Right atrium auricular region (tissue), 2 donors: ENCODE measurements around the gene TRAPPC5. TPM values are rescaled to one million over a fixed set of nuclear protein-coding genes. Genes with fewer than 3 reads are reported as not detected.

ENCODE experiments used
- DNase-seq: peaks from one replicate; pipeline ENCODE4 v3.0.0-alpha.2; 2019; ENCODE audit warnings: low spot score
- H3K27ac ChIP-seq, 2 donors: fragments of 200-600 bp; sonication (generic); 1 replicate in 1 of 2; 2 replicates in 1 of 2; pipeline ENCODE4 v1.5.1; 2016 to 2019
- H3K27me3 ChIP-seq, 2 donors: fragments of 200-600 bp; sonication (generic); one replicate each; pipeline versions ENCODE4 v1.5.1 to v1.6.0; 2017 to 2019
- H3K36me3 ChIP-seq: fragments of 200-600 bp; sonication (generic); one replicate; pipeline ENCODE4 v1.5.1; 2016
- H3K4me1 ChIP-seq, 2 donors: fragments of 200-600 bp; sonication (generic); one replicate each; pipeline versions ENCODE4 v1.5.1 to v1.6.0; 2017 to 2019
- H3K4me3 ChIP-seq, 2 donors: fragments of 200-600 bp; sonication (generic); 1 replicate in 1 of 2; 2 replicates in 1 of 2; pipeline ENCODE4 v1.5.1; 2017 to 2019; ENCODE audit warnings: mild to moderate bottlenecking in 1 of 2, moderate library complexity in 1 of 2
- H3K9me3 ChIP-seq, 2 donors: fragments of 200-600 bp; sonication (generic); one replicate each; pipeline ENCODE4 v1.5.1; 2019
- CTCF ChIP-seq, 2 donors: fragments of 200-600 bp; sonication (generic); IDR thresholded peaks; one replicate each; pipeline ENCODE4 v1.5.1; 2019; ENCODE audit warnings: antibody characterized with exemption in 2 of 2
- total RNA-seq, 2 donors: library from RNA; depleted of rRNA; stranded (reverse); fragments of >200 nt; gene quantifications; one replicate each; pipeline ENCODE4 v1.1.0, GENCODE V29; 2016

Gene TRAPPC5
- total RNA-seq, 2 donors from 2014 or later, result 55.0 to 58.3 TPM

DNA sequence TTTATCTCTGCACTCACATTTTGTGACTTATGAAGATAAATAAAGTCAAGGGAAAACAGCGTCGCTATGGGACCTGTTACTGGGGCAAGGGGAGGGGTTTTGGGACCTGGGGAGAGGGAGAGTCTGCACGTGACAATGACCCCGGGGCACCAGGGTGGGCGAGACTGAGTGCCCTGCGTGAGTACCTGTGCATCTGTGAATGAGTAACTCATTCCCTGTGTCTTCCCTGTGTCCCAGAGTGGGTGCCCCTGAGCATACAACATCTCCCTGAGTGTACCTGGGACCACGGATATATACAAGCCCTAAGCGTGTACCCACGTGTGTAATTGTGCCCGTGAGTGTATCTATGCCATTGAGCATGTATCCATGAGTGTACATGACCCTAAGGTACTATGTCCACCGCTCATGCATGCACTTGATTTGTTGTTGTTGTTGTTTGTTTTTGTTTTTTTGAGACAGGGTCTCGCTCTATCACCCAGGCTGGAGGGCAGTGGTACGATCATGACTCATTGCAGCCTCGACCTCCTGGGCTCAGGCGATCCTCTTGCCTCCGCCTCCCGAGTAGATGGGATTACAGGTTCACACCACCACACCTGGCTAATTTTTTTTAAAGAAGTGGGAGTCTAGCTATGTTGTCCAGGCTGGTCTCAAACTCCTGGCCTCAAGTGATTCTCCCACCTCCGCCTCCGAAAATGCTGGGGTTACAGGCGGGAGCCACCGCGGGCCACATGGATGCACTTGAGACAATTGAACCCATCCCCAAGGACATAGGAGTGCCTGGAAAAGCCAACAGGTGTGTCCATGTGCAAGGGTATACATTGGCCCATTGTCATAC lies 645 bp upstream of the TRAPPC5 start:
- peaks cover 11% of the 10 kb centered on the region for H3K36me3 ChIP-seq
- TF ChIP-seq CTCF (IDR thresholded peaks at IDR 0.05), result no peak
- DNase-seq, result no peak
- no peaks in the 10 kb centered on the region for H3K27me3 ChIP-seq
- H3K4me1 ChIP-seq, result peaks cover 0 to 16% of the 10 kb centered on the region in 2 donors
- H3K27ac ChIP-seq, result peak overlapping the region in 1 of 2 donors; percentile 89
- H3K4me3 ChIP-seq, result peak overlapping the region; percentile 99
- no peaks in the 10 kb centered on the region for H3K9me3 ChIP-seq

DNA sequence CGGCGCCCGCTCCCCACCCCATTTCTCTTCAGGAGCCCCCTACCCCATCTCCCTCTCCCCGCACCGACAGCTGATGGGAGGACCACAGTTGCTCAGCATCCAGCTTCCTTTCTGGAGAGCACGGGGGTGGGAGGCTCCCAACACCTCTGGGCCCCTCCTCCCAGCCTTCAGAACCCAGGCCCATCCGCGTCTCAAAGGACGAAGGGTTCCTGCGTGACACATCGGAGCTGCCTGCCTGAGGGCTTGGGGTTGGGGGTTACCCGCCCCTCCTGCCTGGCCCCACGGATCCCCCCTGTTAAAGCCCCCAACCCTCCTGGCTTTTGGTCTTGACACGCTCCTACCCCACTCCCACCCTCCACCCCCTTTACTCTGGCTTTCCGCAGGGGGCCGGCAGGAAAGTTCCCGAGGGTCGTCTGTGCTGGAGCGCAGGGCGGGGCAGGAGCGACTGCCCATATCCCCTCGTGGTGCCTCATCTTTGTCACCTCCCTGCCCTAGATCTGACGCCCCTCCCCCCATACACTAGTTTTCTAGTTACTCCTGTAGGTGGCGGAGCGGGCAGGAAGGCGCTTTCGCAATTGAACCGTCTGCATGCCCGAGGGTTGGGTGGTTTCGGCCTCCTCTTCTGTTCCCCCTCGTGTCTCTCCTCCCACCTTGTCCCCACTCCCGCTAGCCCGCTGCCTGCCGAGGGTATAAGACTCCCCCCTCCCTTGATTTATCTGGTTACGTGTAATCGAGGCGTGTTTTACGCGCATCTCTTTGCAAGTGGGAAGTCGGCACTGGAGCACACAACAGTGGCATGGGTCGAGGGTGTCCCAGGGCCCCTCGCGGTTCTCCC lies 924 bp downstream of the TRAPPC5 start:
- H3K27ac ChIP-seq, result peak overlapping the region; percentile 81 to 89
- DNase-seq, result peak; percentile 87
- TF ChIP-seq CTCF (IDR thresholded peaks at IDR 0.05), result peak in 1 of 2 donors; percentile 64

DNA sequence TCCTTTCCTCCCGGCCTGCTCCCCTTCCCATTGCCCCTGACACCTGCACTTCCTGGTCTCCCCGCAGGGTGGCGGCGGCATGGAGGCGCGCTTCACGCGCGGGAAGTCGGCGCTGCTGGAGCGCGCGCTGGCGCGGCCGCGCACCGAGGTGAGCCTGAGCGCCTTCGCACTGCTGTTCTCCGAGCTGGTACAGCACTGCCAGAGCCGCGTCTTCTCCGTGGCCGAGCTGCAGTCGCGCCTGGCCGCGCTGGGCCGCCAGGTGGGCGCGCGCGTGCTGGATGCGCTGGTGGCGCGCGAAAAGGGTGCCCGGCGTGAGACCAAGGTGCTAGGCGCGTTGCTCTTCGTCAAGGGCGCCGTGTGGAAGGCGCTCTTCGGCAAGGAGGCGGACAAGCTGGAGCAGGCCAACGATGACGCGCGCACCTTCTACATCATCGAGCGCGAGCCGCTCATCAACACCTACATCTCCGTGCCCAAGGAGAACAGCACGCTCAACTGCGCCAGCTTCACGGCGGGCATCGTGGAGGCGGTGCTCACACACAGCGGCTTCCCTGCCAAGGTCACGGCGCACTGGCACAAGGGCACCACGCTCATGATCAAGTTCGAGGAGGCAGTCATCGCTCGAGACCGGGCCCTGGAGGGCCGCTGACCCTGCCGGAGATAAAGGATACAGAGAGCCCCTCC lies 1.7 kb downstream of the TRAPPC5 start:
- DNase-seq, result no peak
- Histone ChIP-seq H3K27me3 (no peaks in the 10 kb centered on the region), H3K36me3 (peaks cover 11% of the 10 kb centered on the region), H3K9me3 (no peaks in the 10 kb centered on the region), H3K27ac (no peak overlapping the region), H3K4me1 (peaks cover 0 to 16% of the 10 kb centered on the region in 2 donors), H3K4me3 (peak overlapping the region; percentile 99)
- TF ChIP-seq CTCF (IDR thresholded peaks at IDR 0.05), result no peak

More for the DNA sequence above, 924 bp downstream of the TRAPPC5 start:
- no peaks in the 10 kb centered on the region for H3K27me3 ChIP-seq
- no peaks in the 10 kb centered on the region for H3K9me3 ChIP-seq
- H3K36me3 ChIP-seq, result peaks cover 11% of the 10 kb centered on the region
- peaks cover 0 to 16% of the 10 kb centered on the region in 2 donors for H3K4me1 ChIP-seq
- H3K4me3 ChIP-seq, result peak overlapping the region; percentile 99

DNA sequence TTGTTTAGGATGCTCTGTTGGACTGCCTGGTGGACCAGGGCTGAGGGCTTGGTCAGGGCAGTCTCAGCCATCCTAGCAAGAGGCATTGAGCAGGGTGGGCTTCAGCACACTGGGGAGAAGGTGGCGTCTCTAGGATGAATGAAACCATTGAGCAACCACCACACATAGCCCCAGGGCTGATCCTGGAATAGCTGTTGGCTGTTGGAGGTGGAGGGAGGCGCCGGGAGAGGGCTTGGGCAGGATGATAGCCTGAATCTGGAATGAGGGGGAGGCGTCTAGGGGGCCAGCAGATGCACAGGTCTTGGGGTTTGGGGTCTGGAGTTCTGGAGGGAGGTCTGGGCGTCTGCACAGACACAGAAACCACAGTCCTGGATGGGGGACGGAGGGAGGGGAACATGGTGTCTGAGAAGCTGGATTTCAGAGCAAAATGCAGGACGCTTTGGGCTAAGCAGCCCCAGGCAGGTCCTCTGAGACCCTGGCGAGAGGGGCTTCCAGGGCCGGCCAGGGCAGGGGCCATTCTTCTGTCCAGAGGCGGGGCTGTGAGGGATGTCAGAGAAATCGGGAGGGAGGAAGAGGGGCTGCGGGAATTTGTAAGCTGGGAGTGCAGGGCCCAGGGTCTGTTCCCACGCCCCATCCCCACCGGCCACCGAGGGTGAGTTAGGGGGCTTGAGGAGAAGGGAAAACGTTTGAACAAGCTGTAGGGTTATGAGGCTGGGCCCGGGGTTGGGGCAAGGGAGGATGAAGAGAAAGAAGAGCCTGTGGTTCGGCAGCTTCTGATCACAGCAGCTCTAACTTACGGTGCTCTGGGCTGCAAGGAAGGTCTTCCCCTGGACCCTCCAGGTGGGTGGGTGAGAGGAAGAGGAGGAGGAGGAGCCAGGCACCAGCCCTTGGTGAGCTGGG lies 5.2 kb downstream of the TRAPPC5 start:
- no peak for TF ChIP-seq CTCF (IDR thresholded peaks at IDR 0.05)
- no peak overlapping the region for H3K4me3 ChIP-seq

GRCh38 chr19:7687177-7687576 lies 6.5 kb downstream of the TRAPPC5 start:
- no peak for DNase-seq
- H3K36me3 ChIP-seq, result peaks cover 11% of the 10 kb centered on the region
- H3K9me3 ChIP-seq, result no peaks in the 10 kb centered on the region
- H3K27ac ChIP-seq, result no peak overlapping the region
- no peak for TF ChIP-seq CTCF (IDR thresholded peaks at IDR 0.05)
- H3K27me3 ChIP-seq, result no peaks in the 10 kb centered on the region
- peaks cover 0 to 1% of the 10 kb centered on the region in 2 donors for H3K4me1 ChIP-seq
- H3K4me3 ChIP-seq, result no peak overlapping the region

More for the DNA sequence above, 5.2 kb downstream of the TRAPPC5 start:
- Histone ChIP-seq H3K36me3 (peaks cover 11% of the 10 kb centered on the region), H3K27ac (no peak overlapping the region), H3K27me3 (no peaks in the 10 kb centered on the region), H3K9me3 (no peaks in the 10 kb centered on the region), H3K4me1 (peaks cover 0 to 12% of the 10 kb centered on the region in 2 donors)
- DNase-seq, result no peak
